Prostate gland (tissue), 2 donors: ENCODE measurements around the gene HDAC8. TPM values are rescaled to one million over a fixed set of nuclear protein-coding genes. Genes with fewer than 3 reads are reported as not detected.

Experiments
- DNase-seq: peaks from one replicate; pipeline ENCODE4 v3.0.0-alpha.2; 2019; ENCODE audit warnings: low spot score
- H3K27ac ChIP-seq, 2 donors: fragments of 200-600 bp; sonication (generic); 2 replicates each; pipeline ENCODE4 v1.5.1; 2017 to 2019
- H3K27me3 ChIP-seq: fragments of 200-600 bp; sonication (generic); replicated peaks from 2 replicates; pipeline ENCODE4 v1.5.1; 2019; ENCODE audit not compliant: insufficient read depth
- H3K36me3 ChIP-seq, 2 donors: fragments of 200-600 bp; sonication (generic); 1 replicate in 1 of 2; 2 replicates in 1 of 2; pipeline versions ENCODE4 v1.5.1 to v1.8.1; 2017 to 2019
- H3K4me1 ChIP-seq: fragments of 200-600 bp; sonication (generic); replicated peaks from 2 replicates; pipeline ENCODE4 v1.5.1; 2019
- H3K4me3 ChIP-seq, 2 donors: fragments of 200-600 bp; sonication (generic); 2 replicates each; pipeline ENCODE4 v1.5.1; 2017 to 2019
- H3K9me3 ChIP-seq: fragments of 200-600 bp; sonication (generic); 2 replicates; pipeline ENCODE4 v1.5.1; 2017
- CTCF ChIP-seq, 4 experiments: fragments of 200-600 bp in 2 of 4; fragments of 450-650 bp in 2 of 4; sonication (generic) in 2 of 4; IDR thresholded peaks; 1 replicate in 3 of 4; 2 replicates in 1 of 4; pipeline ENCODE4 v1.5.1; 2016 to 2019; ENCODE audit warnings: antibody characterized with exemption in 4 of 4, mild to moderate bottlenecking in 2 of 4, moderate library complexity in 2 of 4
- POLR2A ChIP-seq: fragments of 450-650 bp; IDR thresholded peaks from one replicate; pipeline ENCODE4 v1.6.1; 2016; ENCODE audit warnings: antibody characterized with exemption, mild to moderate bottlenecking
- POLR2AphosphoS5 ChIP-seq: sonication (generic); formaldehyde crosslinking; IDR thresholded peaks from one replicate; pipeline ENCODE4 v1.6.1; 2017; ENCODE audit warnings: antibody characterized with exemption
- WGBS: methylation state at CpG from one replicate; pipeline ENCODE4 v1.1.5; 2018; 5-methylcytosine and 5-hydroxymethylcytosine counted together
- intact Hi-C: fragments of 100-400 bp; cut with DNase I; formaldehyde crosslinking; loops from one replicate; pipeline ENCODE4 v1.14.2; 2022
- total RNA-seq, 2 donors: library from RNA; depleted of rRNA; stranded (reverse); fragments of >200 nt; gene quantifications; one replicate each; pipeline ENCODE4 v1.1.0, GENCODE V29; 2016

The HDAC8 gene
- total RNA-seq, 2 donors from 2014 or later: 25.3 to 32.3 TPM

- TF ChIP-seq POLR2A (no peak), CTCF (IDR thresholded peaks at IDR 0.05) (no peak), POLR2AphosphoS5 (no peak)
- Histone ChIP-seq H3K27me3 (no peaks in the 10 kb centered on the region), H3K4me1 (no peaks in the 10 kb centered on the region), H3K4me3 (no peak overlapping the region), H3K36me3 (no peaks in the 10 kb centered on the region), H3K9me3 (no peaks in the 10 kb centered on the region), H3K27ac (no peak overlapping the region)
- intact Hi-C loops: no loop called here
- WGBS: 81% methylated on average over 8 of the region's 8 CpGs
- no peak for DNase-seq
Observed at GRCh38 chrX:72393836-72394517, 178.7 kb downstream of the HDAC8 start.

- 25% methylated on average over 11 of the region's 11 CpGs for WGBS
- TF ChIP-seq POLR2AphosphoS5 (no peak), POLR2A (no peak), CTCF (IDR thresholded peaks at IDR 0.05) (no peak)
- Histone ChIP-seq H3K27me3 (no peaks in the 10 kb centered on the region), H3K27ac (no peak overlapping the region), H3K36me3 (no peaks in the 10 kb centered on the region), H3K4me3 (no peak overlapping the region), H3K9me3 (no peaks in the 10 kb centered on the region), H3K4me1 (no peaks in the 10 kb centered on the region)
- intact Hi-C loops: no loop called here
- DNase-seq: no peak
Observed at GRCh38 chrX:72392816-72393800, 179.5 kb downstream of the HDAC8 start.

- Histone ChIP-seq H3K4me1 (no peaks in the 10 kb centered on the region), H3K4me3 (no peak overlapping the region), H3K27me3 (no peaks in the 10 kb centered on the region), H3K9me3 (no peaks in the 10 kb centered on the region), H3K27ac (no peak overlapping the region), H3K36me3 (no peaks in the 10 kb centered on the region)
- TF ChIP-seq POLR2A: no peak
- TF ChIP-seq CTCF (IDR thresholded peaks at IDR 0.05): no peak
- no peak for TF ChIP-seq POLR2AphosphoS5
- intact Hi-C loops: no loop called here
- DNase-seq: no peak
Observed at GRCh38 chrX:72392042-72392441, 180.6 kb downstream of the HDAC8 start.

- TF ChIP-seq CTCF (IDR thresholded peaks at IDR 0.05) (no peak), POLR2AphosphoS5 (no peak), POLR2A (no peak)
- H3K9me3 ChIP-seq: no peaks in the 10 kb centered on the region
- no peaks in the 10 kb centered on the region for H3K27me3 ChIP-seq
- no peaks in the 10 kb centered on the region for H3K4me1 ChIP-seq
- H3K4me3 ChIP-seq: no peak overlapping the region
- intact Hi-C loops: no loop called here
- H3K36me3 ChIP-seq: no peaks in the 10 kb centered on the region
- no peak overlapping the region for H3K27ac ChIP-seq
- DNase-seq: no peak
- 83% methylated on average over 3 of the region's 3 CpGs for WGBS
Observed at GRCh38 chrX:72387247-72387646, 185.4 kb downstream of the HDAC8 start.
